ENCODE measurements around the gene EPHA10. TPM values are rescaled to one million over a fixed set of nuclear protein-coding genes. Genes with fewer than 3 reads are reported as not detected.

EPHA10 gene
- total RNA-seq, 1 experiment from 2014 or later: 1.3 TPM

GRCh38 chr1:37724575-37724974 lies 40.3 kb downstream of the EPHA10 start:
- no peak for ATAC-seq
- H3K4me3 Mint-ChIP-seq: no peak overlapping the region
- no peak for DNase-seq (ENCODE audit: low spot score)
- no peaks in the 10 kb centered on the region for H3K9me3 Mint-ChIP-seq
- H3K4me1 Mint-ChIP-seq: peaks cover 6% of the 10 kb centered on the region; the same call in 1 of the 2 replicates
- ChIA-PET POLR2A (interaction anchor here (0.6 kb wide), 1 partner anchor 132 kb away, joined by 5 read pairs; no protein-coding TSS in a partner anchor), CTCF (interaction anchor here (1.0 kb wide), 1 partner anchor 33 kb away, joined by 3 read pairs; no protein-coding TSS in a partner anchor)
- H3K27me3 Mint-ChIP-seq (ENCODE audit: low read depth): peaks cover 7% of the 10 kb centered on the region; the same call in 1 of the 2 replicates
- H3K27ac Mint-ChIP-seq: no peak overlapping the region
- TF ChIP-seq USF1 (CRISPR knock-in tag; IDR thresholded peaks at IDR 0.05) (no peak), ETV6 (CRISPR knock-in tag; IDR thresholded peaks at IDR 0.05) (no peak), ZNF671 (CRISPR knock-in tag; IDR thresholded peaks at IDR 0.05) (no peak), SMAD3 (CRISPR knock-in tag; IDR thresholded peaks at IDR 0.05; ENCODE audit: borderline replicate concordance) (no peak), CREB1 (CRISPR knock-in tag; IDR thresholded peaks at IDR 0.05) (no peak), NFE2L1 (CRISPR knock-in tag; IDR thresholded peaks at IDR 0.05) (no peak), IRF1 (CRISPR knock-in tag; IDR thresholded peaks at IDR 0.05) (no peak), PRRX2 (CRISPR knock-in tag; IDR thresholded peaks at IDR 0.05) (no peak), MYBL2 (CRISPR knock-in tag; IDR thresholded peaks at IDR 0.05) (no peak), NFATC4 (CRISPR knock-in tag; IDR thresholded peaks at IDR 0.05) (no peak), CBFB (CRISPR knock-in tag; IDR thresholded peaks at IDR 0.05; ENCODE audit: low read depth) (no peak), EMX1 (CRISPR knock-in tag; IDR thresholded peaks at IDR 0.05) (no peak), CREM (CRISPR knock-in tag; IDR thresholded peaks at IDR 0.05) (no peak), ZNF219 (CRISPR knock-in tag; IDR thresholded peaks at IDR 0.05; ENCODE audit: borderline replicate concordance) (no peak)
- TF ChIP-seq, protein P1, sequence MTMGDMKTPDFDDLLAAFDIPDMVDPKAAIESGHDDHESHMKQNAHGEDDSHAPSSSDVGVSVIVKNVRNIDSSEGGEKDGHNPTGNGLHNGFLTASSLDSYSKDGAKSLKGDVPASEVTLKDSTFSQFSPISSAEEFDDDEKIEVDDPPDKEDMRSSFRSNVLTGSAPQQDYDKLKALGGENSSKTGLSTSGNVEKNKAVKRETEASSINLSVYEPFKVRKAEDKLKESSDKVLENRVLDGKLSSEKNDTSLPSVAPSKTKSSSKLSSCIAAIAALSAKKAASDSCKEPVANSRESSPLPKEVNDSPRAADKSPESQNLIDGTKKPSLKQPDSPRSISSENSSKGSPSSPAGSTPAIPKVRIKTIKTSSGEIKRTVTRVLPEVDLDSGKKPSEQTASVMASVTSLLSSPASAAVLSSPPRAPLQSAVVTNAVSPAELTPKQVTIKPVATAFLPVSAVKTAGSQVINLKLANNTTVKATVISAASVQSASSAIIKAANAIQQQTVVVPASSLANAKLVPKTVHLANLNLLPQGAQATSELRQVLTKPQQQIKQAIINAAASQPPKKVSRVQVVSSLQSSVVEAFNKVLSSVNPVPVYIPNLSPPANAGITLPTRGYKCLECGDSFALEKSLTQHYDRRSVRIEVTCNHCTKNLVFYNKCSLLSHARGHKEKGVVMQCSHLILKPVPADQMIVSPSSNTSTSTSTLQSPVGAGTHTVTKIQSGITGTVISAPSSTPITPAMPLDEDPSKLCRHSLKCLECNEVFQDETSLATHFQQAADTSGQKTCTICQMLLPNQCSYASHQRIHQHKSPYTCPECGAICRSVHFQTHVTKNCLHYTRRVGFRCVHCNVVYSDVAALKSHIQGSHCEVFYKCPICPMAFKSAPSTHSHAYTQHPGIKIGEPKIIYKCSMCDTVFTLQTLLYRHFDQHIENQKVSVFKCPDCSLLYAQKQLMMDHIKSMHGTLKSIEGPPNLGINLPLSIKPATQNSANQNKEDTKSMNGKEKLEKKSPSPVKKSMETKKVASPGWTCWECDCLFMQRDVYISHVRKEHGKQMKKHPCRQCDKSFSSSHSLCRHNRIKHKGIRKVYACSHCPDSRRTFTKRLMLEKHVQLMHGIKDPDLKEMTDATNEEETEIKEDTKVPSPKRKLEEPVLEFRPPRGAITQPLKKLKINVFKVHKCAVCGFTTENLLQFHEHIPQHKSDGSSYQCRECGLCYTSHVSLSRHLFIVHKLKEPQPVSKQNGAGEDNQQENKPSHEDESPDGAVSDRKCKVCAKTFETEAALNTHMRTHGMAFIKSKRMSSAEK (CRISPR knock-in tag; IDR thresholded peaks at IDR 0.05; ENCODE audit: borderline replicate concordance): no peak
- no peaks in the 10 kb centered on the region for H3K36me3 Mint-ChIP-seq

GRCh38 chr1:37723390-37724078 lies 41.4 kb downstream of the EPHA10 start:
- Mint-ChIP-seq H3K9me3 (no peaks in the 10 kb centered on the region), H3K27ac (no peak overlapping the region), H3K4me1 (peaks cover 6% of the 10 kb centered on the region; the same call in 1 of the 2 replicates), H3K27me3 (ENCODE audit: low read depth) (peaks cover 4% of the 10 kb centered on the region; the same call in 1 of the 2 replicates), H3K4me3 (no peak overlapping the region), H3K36me3 (no peaks in the 10 kb centered on the region)
- DNase-seq (ENCODE audit: low spot score) (no peak), ATAC-seq (peak; percentile 22; the same call in 1 of the 2 replicates)
- TF ChIP-seq ZNF138 (CRISPR knock-in tag; conservative IDR thresholded peaks at IDR 0.05) (no peak), NR3C1 (CRISPR knock-in tag; conservative IDR thresholded peaks at IDR 0.05; ENCODE audit: low read depth) (no peak), ZNF121 (CRISPR knock-in tag; IDR thresholded peaks at IDR 0.05) (no peak), USF2 (CRISPR knock-in tag; IDR thresholded peaks at IDR 0.05) (no peak), JAZF1 (CRISPR knock-in tag; IDR thresholded peaks at IDR 0.05) (no peak), FOXK1 (CRISPR knock-in tag; IDR thresholded peaks at IDR 0.05) (no peak), ZNF671 (CRISPR knock-in tag; IDR thresholded peaks at IDR 0.05) (no peak), STAT6 (CRISPR knock-in tag; conservative IDR thresholded peaks at IDR 0.05; ENCODE audit: low read depth) (no peak)
- TF ChIP-seq, protein P2, sequence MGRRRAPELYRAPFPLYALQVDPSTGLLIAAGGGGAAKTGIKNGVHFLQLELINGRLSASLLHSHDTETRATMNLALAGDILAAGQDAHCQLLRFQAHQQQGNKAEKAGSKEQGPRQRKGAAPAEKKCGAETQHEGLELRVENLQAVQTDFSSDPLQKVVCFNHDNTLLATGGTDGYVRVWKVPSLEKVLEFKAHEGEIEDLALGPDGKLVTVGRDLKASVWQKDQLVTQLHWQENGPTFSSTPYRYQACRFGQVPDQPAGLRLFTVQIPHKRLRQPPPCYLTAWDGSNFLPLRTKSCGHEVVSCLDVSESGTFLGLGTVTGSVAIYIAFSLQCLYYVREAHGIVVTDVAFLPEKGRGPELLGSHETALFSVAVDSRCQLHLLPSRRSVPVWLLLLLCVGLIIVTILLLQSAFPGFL (CRISPR knock-in tag; IDR thresholded peaks at IDR 0.05; ENCODE audit: borderline replicate concordance): no peak
- ChIA-PET CTCF (interaction anchor here (2.5 to 3.4 kb wide), 2 partner anchors 42 to 136 kb away, joined by 13 to 14 read pairs; partner anchors contain the start of genes EPHA10 and MTF1), POLR2A (interaction anchor here (0.6 kb wide), 1 partner anchor 239 kb away, joined by 6 read pairs; no protein-coding TSS in a partner anchor)

Measured in WTC11 (cell line).